Chondrocyte (in vitro differentiated cells): ENCODE data around the gene PUSL1. TPM values are rescaled to one million over a fixed set of nuclear protein-coding genes. Genes with fewer than 3 reads are reported as not detected.

Experiments used
- DNase-seq: peaks from one replicate; pipeline ENCODE4 v3.0.0; 2021; ENCODE audit warnings: mixed read lengths, low spot score
- H3K27ac Mint-ChIP-seq: one replicate; pipeline ENCODE4 v1.8.0; 2021; ENCODE audit warnings: mild to moderate bottlenecking, moderate library complexity, mixed read lengths; ENCODE audit not compliant: unreplicated experiment
- H3K27me3 Mint-ChIP-seq: 2 replicates; pipeline ENCODE4 v1.8.0; 2021; ENCODE audit warnings: low read depth, mixed read lengths
- H3K36me3 Mint-ChIP-seq: 2 replicates; pipeline ENCODE4 v1.8.0; 2021; ENCODE audit warnings: low read depth, mixed read lengths
- H3K4me1 Mint-ChIP-seq: 2 replicates; pipeline ENCODE4 v1.8.0; 2021; ENCODE audit warnings: low read depth, mild to moderate bottlenecking, mixed read lengths
- H3K4me3 Mint-ChIP-seq: one replicate; pipeline ENCODE4 v1.8.0; 2021; ENCODE audit warnings: mild to moderate bottlenecking, moderate library complexity, mixed read lengths; ENCODE audit not compliant: unreplicated experiment
- H3K9me3 Mint-ChIP-seq: 2 replicates; pipeline ENCODE4 v1.8.0; 2021; ENCODE audit warnings: low read depth, mixed read lengths
- total RNA-seq: library from RNA; stranded (reverse); gene quantifications from 3 replicates; pipeline ENCODE4 v1.2.1, GENCODE V29; 2021
- TF ChIP-seq, protein P1 (sequence below): fragments of 200-600 bp; sonication (generic); IDR thresholded peaks from 2 replicates; pipeline ENCODE4 v1.5.0; 2021; ENCODE audit warnings: antibody characterized with exemption, mild to moderate bottlenecking, moderate library complexity

The PUSL1 gene
- total RNA-seq, 1 donor from 2014 or later = 21.6 TPM

GRCh38 chr1:1341549-1342021, 33.2 kb downstream of the PUSL1 start:
- no peaks in the 10 kb centered on the region for H3K27me3 Mint-ChIP-seq
- DNase-seq = no peak
- no peak overlapping the region for H3K27ac Mint-ChIP-seq
- TF ChIP-seq, protein P1, sequence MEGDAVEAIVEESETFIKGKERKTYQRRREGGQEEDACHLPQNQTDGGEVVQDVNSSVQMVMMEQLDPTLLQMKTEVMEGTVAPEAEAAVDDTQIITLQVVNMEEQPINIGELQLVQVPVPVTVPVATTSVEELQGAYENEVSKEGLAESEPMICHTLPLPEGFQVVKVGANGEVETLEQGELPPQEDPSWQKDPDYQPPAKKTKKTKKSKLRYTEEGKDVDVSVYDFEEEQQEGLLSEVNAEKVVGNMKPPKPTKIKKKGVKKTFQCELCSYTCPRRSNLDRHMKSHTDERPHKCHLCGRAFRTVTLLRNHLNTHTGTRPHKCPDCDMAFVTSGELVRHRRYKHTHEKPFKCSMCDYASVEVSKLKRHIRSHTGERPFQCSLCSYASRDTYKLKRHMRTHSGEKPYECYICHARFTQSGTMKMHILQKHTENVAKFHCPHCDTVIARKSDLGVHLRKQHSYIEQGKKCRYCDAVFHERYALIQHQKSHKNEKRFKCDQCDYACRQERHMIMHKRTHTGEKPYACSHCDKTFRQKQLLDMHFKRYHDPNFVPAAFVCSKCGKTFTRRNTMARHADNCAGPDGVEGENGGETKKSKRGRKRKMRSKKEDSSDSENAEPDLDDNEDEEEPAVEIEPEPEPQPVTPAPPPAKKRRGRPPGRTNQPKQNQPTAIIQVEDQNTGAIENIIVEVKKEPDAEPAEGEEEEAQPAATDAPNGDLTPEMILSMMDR = no peak
- H3K4me3 Mint-ChIP-seq = no peak overlapping the region
- peaks cover 12% of the 10 kb centered on the region for H3K4me1 Mint-ChIP-seq
- no peaks in the 10 kb centered on the region for H3K9me3 Mint-ChIP-seq
- peaks cover 3% of the 10 kb centered on the region for H3K36me3 Mint-ChIP-seq

- no peak for DNase-seq
- no peak overlapping the region for H3K27ac Mint-ChIP-seq
- peaks cover 17% of the 10 kb centered on the region for H3K4me1 Mint-ChIP-seq
- no peaks in the 10 kb centered on the region for H3K9me3 Mint-ChIP-seq
- peaks cover 3% of the 10 kb centered on the region for H3K36me3 Mint-ChIP-seq
- no peak overlapping the region for H3K4me3 Mint-ChIP-seq
- H3K27me3 Mint-ChIP-seq = no peaks in the 10 kb centered on the region
- TF ChIP-seq, protein P1 = no peak
These were observed 33.7 kb downstream of the PUSL1 start for GRCh38 chr1:1342061-1342562.

DNA sequence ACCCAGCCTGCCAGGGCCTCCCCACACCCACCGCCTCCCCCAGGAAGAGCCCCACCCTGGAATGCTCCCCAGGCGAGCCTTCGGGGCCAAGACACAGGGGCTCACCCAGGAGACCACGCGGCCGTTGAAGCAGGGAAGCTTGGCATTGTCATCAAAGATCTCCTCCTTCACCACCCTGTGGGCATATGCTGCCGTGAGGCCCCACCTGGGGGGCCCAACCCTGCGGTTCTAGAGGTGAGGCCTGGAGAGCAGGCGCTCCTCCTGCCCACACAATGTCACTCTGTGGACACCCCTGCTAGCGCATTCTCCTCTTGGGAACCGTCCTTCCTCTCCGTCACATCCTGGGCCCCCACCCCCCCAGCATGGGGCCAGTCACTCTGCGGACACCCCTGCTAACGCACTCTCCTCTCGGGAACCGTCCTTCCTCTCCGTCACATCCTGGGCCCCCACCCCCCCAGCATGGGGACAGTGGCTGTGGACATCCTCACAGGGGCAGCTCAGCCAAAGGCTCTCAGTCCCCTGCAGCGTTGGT, 34.3 kb downstream of the PUSL1 start:
- TF ChIP-seq, protein P1 = no peak
- no peaks in the 10 kb centered on the region for H3K9me3 Mint-ChIP-seq
- DNase-seq = no peak
- H3K4me1 Mint-ChIP-seq = peaks cover 22% of the 10 kb centered on the region
- H3K27me3 Mint-ChIP-seq = no peaks in the 10 kb centered on the region
- no peak overlapping the region for H3K4me3 Mint-ChIP-seq
- peaks cover 3% of the 10 kb centered on the region for H3K36me3 Mint-ChIP-seq
- H3K27ac Mint-ChIP-seq = no peak overlapping the region

DNA sequence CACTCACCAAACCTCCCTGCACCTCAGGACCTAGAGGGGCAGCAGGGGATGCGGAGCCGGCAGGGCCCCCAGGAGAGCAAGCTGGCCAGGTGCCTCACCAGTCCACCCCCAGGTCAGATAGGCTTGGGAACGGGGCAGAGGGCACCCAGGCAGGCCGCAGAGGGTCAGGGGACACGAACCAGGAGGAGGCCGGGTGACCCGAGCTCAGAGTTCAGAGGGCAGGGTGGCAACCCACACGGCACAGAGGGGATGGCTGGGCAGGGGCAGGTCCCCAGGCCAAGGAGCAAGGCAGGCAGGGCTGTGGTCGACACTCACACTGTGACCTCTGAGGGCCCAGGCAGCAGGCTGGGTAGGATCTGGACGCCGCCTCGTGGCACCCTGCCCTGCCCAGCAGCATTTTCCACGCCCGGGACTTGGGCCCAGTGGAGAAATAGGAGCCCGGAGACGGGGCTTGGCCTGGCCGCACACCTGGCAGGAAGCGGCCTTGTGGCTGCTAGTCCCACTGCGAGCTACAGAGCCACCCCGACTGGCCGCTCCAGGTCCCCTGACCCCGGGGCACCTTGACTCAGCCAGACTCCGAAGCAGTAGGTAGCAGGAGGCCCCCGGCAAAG, 35.5 kb downstream of the PUSL1 start:
- H3K4me1 Mint-ChIP-seq = peaks cover 24% of the 10 kb centered on the region
- H3K27ac Mint-ChIP-seq = no peak overlapping the region
- H3K27me3 Mint-ChIP-seq = no peaks in the 10 kb centered on the region

DNA sequence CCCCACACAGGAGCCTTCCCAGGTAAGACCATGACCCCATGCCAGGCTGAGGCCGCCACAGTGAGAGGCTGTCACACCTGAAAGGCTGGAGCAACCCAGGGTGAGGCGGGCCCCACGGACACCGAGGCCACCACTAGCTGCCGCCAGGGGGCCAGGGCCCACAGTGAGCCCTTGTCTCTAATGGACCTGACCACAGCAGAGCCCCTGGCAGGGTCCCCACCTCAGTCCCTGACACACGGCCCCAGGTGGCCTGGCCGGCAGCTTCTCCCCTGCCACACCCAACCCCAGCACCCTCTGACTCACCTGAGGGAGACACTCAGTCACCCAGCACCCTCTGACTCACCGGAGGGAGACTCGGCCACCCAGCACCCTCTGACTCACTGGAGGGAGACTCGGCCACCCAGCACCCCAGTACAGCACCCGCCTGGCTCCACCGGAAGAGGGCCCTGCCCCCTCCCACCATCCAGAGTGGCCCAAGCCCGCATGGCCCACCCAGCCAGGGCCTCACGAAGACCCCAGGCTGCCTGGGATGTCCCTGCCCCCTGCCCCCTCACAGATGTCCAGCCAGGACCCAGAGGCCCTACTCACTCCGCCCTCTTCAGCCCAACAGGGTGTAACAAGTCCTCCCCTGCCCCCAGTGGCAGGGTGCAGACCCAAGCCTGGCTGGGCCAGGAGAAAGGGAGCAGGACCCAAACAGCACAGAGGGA, 36.4 kb downstream of the PUSL1 start:
- Mint-ChIP-seq H3K27ac (peak overlapping the region; percentile 45), H3K9me3 (no peaks in the 10 kb centered on the region), H3K4me1 (peaks cover 24% of the 10 kb centered on the region), H3K27me3 (no peaks in the 10 kb centered on the region), H3K4me3 (no peak overlapping the region), H3K36me3 (peaks cover 3% of the 10 kb centered on the region)
- DNase-seq = no peak
- TF ChIP-seq, protein P1 = peak; percentile 76

More for the DNA sequence above, 35.5 kb downstream of the PUSL1 start:
- H3K36me3 Mint-ChIP-seq = peaks cover 3% of the 10 kb centered on the region
- TF ChIP-seq, protein P1 = no peak
- no peak for DNase-seq
- no peaks in the 10 kb centered on the region for H3K9me3 Mint-ChIP-seq
- H3K4me3 Mint-ChIP-seq = no peak overlapping the region
